SU-DHL-6 (cell line): ENCODE results near the gene BEND5.

Source experiments
- EZH2phosphoT487 ChIP-seq: fragments of 200-600 bp; sonication (generic), shearing (Covaris generic); conservative IDR thresholded peaks from 2 replicates; pipeline ENCODE4 v1.6.1; 2018; ENCODE audit warnings: mild to moderate bottlenecking, antibody characterized with exemption, low read length, moderate library complexity, mixed read lengths
- TF ChIP-seq, protein P1 (sequence below): fragments of 200-600 bp; sonication (generic); IDR thresholded peaks from one replicate; pipeline ENCODE4 v1.5.1; 2017; ENCODE audit warnings: antibody characterized with exemption, mild to moderate bottlenecking, low read length, moderate library complexity; ENCODE audit not compliant: insufficient read depth, poor library complexity, severe bottlenecking

DNA sequence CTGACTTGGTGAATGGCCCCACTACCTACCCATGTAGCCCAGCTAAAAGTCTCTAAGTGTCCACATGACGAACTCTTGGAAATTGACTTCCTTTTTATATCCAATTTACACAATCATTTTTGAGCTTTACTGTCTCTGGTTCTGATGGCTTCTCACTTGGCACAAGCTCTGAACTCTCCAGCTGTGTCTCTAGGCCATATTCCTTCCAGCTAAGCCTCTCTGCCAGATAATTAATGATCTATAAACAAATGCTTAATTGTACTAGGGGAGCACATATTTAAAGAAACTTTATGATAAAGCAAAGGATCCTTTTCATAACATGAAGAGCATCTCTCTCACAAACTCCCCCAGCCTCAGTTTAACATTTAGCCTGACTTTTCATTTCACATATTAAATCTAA, 16.3 kb upstream of the BEND5 start:
- TF ChIP-seq, protein P1, sequence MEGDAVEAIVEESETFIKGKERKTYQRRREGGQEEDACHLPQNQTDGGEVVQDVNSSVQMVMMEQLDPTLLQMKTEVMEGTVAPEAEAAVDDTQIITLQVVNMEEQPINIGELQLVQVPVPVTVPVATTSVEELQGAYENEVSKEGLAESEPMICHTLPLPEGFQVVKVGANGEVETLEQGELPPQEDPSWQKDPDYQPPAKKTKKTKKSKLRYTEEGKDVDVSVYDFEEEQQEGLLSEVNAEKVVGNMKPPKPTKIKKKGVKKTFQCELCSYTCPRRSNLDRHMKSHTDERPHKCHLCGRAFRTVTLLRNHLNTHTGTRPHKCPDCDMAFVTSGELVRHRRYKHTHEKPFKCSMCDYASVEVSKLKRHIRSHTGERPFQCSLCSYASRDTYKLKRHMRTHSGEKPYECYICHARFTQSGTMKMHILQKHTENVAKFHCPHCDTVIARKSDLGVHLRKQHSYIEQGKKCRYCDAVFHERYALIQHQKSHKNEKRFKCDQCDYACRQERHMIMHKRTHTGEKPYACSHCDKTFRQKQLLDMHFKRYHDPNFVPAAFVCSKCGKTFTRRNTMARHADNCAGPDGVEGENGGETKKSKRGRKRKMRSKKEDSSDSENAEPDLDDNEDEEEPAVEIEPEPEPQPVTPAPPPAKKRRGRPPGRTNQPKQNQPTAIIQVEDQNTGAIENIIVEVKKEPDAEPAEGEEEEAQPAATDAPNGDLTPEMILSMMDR: no peak
- no peak for TF ChIP-seq EZH2phosphoT487
